ENCODE data around the gene MEGF11. TPM values are rescaled to one million over a fixed set of nuclear protein-coding genes. Genes with fewer than 3 reads are reported as not detected.

Gene MEGF11
- total RNA-seq, 3 donors from 2014 or later (not counting 1 experiment from before 2014, with no cell fraction given), result not detected

DNA sequence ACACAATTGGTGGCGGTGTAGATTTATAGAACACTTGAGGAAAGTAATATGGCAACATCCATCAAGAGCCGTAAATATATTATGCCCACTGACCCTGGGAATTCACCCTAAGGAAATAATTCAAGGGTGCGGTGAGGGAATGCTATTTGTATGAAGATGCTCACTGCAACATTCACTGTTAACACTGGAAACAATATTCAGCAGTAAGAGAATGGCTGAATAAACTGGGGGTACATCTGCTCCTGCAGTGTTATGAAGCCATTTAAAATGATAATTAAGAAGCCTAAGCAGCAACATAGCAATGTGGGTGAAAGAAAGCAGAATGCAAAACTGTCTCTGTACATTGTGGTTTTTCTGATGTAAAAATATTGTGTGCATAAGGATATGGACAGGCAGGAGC is 296.7 kb downstream of the MEGF11 start:
- Mint-ChIP-seq H3K27me3 (ENCODE audit: low read depth in 2 of 2) (peaks cover 18 to 27% of the 10 kb centered on the region in 2 donors), H3K4me3 (no peak overlapping the region), H3K36me3 (no peaks in the 10 kb centered on the region), H3K9me3 (no peaks in the 10 kb centered on the region), H3K27ac (no peak overlapping the region), H3K4me1 (no peaks in the 10 kb centered on the region)
- Histone ChIP-seq H3K36me3 (ENCODE audit: control insufficient read depth, insufficient read depth, low read length) (no peaks in the 10 kb centered on the region), H3K27ac (ENCODE audit: low read length) (no peak overlapping the region), H3K4me3 (ENCODE audit: low read length) (no peak overlapping the region), H3K4me1 (ENCODE audit: control insufficient read depth, insufficient read depth, low read length) (no peaks in the 10 kb centered on the region), H3K9me3 (ENCODE audit: control insufficient read depth, insufficient read depth, low read length) (no peaks in the 10 kb centered on the region), H3K27me3 (ENCODE audit: control insufficient read depth, insufficient read depth, low read length) (no peaks in the 10 kb centered on the region)
- intact Hi-C loops (cut with micrococcal nuclease), result no loop called here
- TF ChIP-seq, protein P1, sequence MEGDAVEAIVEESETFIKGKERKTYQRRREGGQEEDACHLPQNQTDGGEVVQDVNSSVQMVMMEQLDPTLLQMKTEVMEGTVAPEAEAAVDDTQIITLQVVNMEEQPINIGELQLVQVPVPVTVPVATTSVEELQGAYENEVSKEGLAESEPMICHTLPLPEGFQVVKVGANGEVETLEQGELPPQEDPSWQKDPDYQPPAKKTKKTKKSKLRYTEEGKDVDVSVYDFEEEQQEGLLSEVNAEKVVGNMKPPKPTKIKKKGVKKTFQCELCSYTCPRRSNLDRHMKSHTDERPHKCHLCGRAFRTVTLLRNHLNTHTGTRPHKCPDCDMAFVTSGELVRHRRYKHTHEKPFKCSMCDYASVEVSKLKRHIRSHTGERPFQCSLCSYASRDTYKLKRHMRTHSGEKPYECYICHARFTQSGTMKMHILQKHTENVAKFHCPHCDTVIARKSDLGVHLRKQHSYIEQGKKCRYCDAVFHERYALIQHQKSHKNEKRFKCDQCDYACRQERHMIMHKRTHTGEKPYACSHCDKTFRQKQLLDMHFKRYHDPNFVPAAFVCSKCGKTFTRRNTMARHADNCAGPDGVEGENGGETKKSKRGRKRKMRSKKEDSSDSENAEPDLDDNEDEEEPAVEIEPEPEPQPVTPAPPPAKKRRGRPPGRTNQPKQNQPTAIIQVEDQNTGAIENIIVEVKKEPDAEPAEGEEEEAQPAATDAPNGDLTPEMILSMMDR (IDR thresholded peaks at IDR 0.05), result no peak
- WGBS (ENCODE audit: insufficient coverage), result 100% methylated on average over 2 of the region's 3 CpGs
- DNase-seq (no peak), ATAC-seq (no peak)

DNA sequence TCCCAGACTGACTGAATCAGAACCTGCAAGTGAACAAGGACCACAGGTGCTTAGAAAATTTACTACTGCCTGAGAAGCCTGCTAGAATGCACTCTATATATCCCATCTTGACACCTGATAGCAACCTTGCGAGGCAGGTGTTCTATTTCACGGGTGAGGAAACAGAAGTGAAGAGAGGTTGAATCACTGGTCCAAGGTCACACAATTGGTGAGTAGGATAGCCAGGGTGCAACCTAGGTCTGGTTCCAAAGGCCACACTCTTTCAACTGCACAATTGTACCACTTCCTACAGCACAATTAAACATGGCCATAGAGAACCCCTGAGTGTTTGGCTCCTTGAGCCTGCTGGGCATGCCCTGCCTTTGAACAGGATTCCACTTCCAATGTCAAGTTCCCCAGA is 297.2 kb downstream of the MEGF11 start:
- H3K4me3 ChIP-seq (ENCODE audit: low read length), result no peak overlapping the region
- TF ChIP-seq, protein P1 (IDR thresholded peaks at IDR 0.05), result no peak
- Mint-ChIP-seq H3K4me1 (peaks cover 0 to under 1% of the 10 kb centered on the region in 2 donors), H3K4me3 (no peak overlapping the region), H3K27me3 (ENCODE audit: low read depth in 2 of 2) (peaks cover 17 to 21% of the 10 kb centered on the region in 2 donors), H3K27ac (no peak overlapping the region), H3K9me3 (no peaks in the 10 kb centered on the region), H3K36me3 (no peaks in the 10 kb centered on the region)
- no peaks in the 10 kb centered on the region for H3K36me3 ChIP-seq (ENCODE audit: control insufficient read depth, insufficient read depth, low read length)
- no peaks in the 10 kb centered on the region for H3K4me1 ChIP-seq (ENCODE audit: control insufficient read depth, insufficient read depth, low read length)
- no peaks in the 10 kb centered on the region for H3K9me3 ChIP-seq (ENCODE audit: control insufficient read depth, insufficient read depth, low read length)
- 82% methylated on average over 2 of the region's 2 CpGs for WGBS (ENCODE audit: insufficient coverage)
- no peak for ATAC-seq
- DNase-seq, result no peak
- intact Hi-C loops (cut with micrococcal nuclease), result no loop called here
- no peak overlapping the region for H3K27ac ChIP-seq (ENCODE audit: low read length)
- no peaks in the 10 kb centered on the region for H3K27me3 ChIP-seq (ENCODE audit: control insufficient read depth, insufficient read depth, low read length)

DNA sequence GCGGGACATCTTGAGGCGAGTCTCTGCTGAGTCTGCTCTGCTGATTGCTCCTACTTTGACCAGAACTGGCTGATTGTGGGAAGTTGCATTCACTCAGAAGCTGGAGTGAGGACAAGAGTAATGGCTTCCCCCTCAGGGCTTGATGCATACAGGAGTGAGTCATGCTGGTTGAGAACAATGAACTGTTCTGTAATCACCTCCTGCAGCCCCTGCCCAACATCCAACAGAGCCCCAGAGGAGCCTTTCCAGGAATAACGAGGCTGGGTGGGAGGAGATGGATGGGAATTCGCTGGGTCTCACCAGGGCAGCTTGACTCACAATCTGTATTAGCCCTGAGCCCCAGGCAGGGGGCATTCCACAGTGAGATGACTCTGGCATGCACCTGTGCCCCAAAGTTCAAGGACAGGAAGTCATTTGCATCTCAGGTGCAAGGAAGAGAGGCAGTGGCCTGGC is 299.2 kb downstream of the MEGF11 start:
- intact Hi-C loops (cut with micrococcal nuclease), result no loop called here
- no peak overlapping the region for H3K4me3 Mint-ChIP-seq
- peaks cover 15 to 16% of the 10 kb centered on the region in 2 donors for H3K27me3 Mint-ChIP-seq (ENCODE audit: low read depth in 2 of 2)
- no peak for DNase-seq
- Histone ChIP-seq H3K27ac (ENCODE audit: low read length) (no peak overlapping the region), H3K36me3 (ENCODE audit: control insufficient read depth, insufficient read depth, low read length) (no peaks in the 10 kb centered on the region), H3K9me3 (ENCODE audit: control insufficient read depth, insufficient read depth, low read length) (no peaks in the 10 kb centered on the region), H3K4me1 (ENCODE audit: control insufficient read depth, insufficient read depth, low read length) (no peaks in the 10 kb centered on the region), H3K27me3 (ENCODE audit: control insufficient read depth, insufficient read depth, low read length) (no peaks in the 10 kb centered on the region), H3K4me3 (ENCODE audit: low read length) (no peak overlapping the region)
- H3K9me3 Mint-ChIP-seq, result no peaks in the 10 kb centered on the region
- H3K4me1 Mint-ChIP-seq, result peaks cover 6 to 7% of the 10 kb centered on the region in 2 donors
- H3K36me3 Mint-ChIP-seq, result no peaks in the 10 kb centered on the region
- no peak overlapping the region for H3K27ac Mint-ChIP-seq
- no peak for ATAC-seq
- TF ChIP-seq, protein P1 (IDR thresholded peaks at IDR 0.05), result no peak
- WGBS (ENCODE audit: insufficient coverage), result 74% methylated on average over 4 of the region's 4 CpGs

DNA sequence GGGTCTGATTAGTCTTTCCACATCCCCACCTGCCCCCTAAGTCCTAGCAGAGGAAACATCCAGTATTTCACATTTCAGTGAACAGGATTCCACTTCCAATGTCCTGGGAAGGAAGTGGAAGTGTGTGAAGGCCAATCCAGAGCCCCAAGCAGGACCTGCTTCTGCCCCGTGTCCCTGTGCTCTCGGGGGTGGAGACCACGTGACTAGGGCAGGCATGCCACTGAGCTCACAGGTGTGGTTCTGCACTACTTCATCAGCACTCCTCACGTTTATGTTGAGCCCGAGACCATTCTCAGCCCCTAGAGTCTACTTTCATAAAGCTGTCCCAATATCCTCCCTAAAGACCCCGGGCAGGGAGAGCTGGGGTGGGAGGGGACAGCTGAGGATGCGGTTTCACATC is 299.9 kb downstream of the MEGF11 start:
- no peaks in the 10 kb centered on the region for H3K36me3 ChIP-seq (ENCODE audit: control insufficient read depth, insufficient read depth, low read length)
- H3K9me3 ChIP-seq (ENCODE audit: control insufficient read depth, insufficient read depth, low read length), result no peaks in the 10 kb centered on the region
- no peak overlapping the region for H3K27ac ChIP-seq (ENCODE audit: low read length)
- Mint-ChIP-seq H3K4me3 (no peak overlapping the region), H3K27me3 (ENCODE audit: low read depth in 2 of 2) (peaks cover 9 to 11% of the 10 kb centered on the region in 2 donors), H3K4me1 (peaks cover 6 to 7% of the 10 kb centered on the region in 2 donors), H3K27ac (no peak overlapping the region), H3K36me3 (no peaks in the 10 kb centered on the region), H3K9me3 (no peaks in the 10 kb centered on the region)
- no peak overlapping the region for H3K4me3 ChIP-seq (ENCODE audit: low read length)
- TF ChIP-seq, protein P1 (IDR thresholded peaks at IDR 0.05), result no peak
- no peaks in the 10 kb centered on the region for H3K4me1 ChIP-seq (ENCODE audit: control insufficient read depth, insufficient read depth, low read length)
- WGBS (ENCODE audit: insufficient coverage), result 80% methylated on average over 7 of the region's 7 CpGs
- no peak for ATAC-seq
- intact Hi-C loops (cut with micrococcal nuclease), result no loop called here
- H3K27me3 ChIP-seq (ENCODE audit: control insufficient read depth, insufficient read depth, low read length), result no peaks in the 10 kb centered on the region
- no peak for DNase-seq
